GM12865 (cell line): ENCODE data around the gene MRTFB.
"Not testable (repeated sequence)": the region's sequence is repeated elsewhere in the genome, so short reads cannot be mapped to it uniquely, and the experiment has no call there.

ENCODE experiments used
- DNase-seq: peaks from one replicate; pipeline ENCODE4 v3.0.0; 2010; ENCODE audit warnings: low read depth
- H3K4me3 ChIP-seq: 2 replicates; pipeline ENCODE4 v1.5.1; 2011; ENCODE audit warnings: mild to moderate bottlenecking, low read depth, low read length, control low read depth
- TF ChIP-seq, protein P1 (sequence below): IDR thresholded peaks from 2 replicates; pipeline ENCODE4 v1.5.1; 2011; ENCODE audit warnings: low read length, control low read depth, low read depth, inconsistent platforms; ENCODE audit not compliant: insufficient read depth; ENCODE audit errors: missing control alignments

The MRTFB gene

DNA sequence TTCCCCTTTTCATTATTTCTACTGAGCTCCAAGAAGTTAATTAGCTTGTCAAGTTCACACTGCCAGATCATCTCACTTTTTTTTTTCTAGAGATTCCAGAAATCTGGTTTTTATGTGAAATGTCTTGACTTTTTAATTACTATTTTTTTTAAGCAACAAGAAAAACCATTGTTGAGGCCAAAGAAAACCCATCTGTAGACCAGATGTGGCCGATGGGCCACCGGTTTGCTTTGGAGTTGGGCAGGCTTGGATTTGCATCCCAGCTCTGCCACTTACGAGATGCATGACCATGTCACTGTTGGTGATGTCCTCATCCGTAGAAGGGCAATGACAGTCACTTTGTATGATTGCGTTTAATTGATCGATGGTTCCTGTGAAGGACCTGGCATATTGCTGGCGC, 34.2 kb upstream of the MRTFB start:
- TF ChIP-seq, protein P1, sequence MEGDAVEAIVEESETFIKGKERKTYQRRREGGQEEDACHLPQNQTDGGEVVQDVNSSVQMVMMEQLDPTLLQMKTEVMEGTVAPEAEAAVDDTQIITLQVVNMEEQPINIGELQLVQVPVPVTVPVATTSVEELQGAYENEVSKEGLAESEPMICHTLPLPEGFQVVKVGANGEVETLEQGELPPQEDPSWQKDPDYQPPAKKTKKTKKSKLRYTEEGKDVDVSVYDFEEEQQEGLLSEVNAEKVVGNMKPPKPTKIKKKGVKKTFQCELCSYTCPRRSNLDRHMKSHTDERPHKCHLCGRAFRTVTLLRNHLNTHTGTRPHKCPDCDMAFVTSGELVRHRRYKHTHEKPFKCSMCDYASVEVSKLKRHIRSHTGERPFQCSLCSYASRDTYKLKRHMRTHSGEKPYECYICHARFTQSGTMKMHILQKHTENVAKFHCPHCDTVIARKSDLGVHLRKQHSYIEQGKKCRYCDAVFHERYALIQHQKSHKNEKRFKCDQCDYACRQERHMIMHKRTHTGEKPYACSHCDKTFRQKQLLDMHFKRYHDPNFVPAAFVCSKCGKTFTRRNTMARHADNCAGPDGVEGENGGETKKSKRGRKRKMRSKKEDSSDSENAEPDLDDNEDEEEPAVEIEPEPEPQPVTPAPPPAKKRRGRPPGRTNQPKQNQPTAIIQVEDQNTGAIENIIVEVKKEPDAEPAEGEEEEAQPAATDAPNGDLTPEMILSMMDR: no peak
- no peak overlapping the region for H3K4me3 ChIP-seq
- no peak for DNase-seq

DNA sequence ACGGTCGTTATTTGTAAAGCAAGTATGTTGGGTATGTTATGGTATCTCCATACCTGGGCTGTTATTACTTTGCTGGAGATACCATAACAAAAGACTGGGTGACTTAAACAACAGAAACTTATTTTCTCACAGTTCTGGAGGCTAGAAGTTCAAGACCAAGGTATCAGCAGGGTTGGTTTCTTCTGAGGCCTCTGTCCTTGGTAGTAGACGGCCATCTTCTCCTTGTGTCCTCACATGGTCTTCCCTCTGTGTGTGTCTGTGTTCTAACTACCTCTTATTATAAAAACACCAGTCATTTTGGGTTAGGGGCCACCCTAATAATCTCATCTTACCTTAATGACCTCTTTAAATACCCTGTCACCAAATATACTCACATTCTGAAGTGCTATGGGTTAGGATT, 33.2 kb upstream of the MRTFB start:
- TF ChIP-seq, protein P1: no peak
- no peak for DNase-seq
- no peak overlapping the region for H3K4me3 ChIP-seq

DNA sequence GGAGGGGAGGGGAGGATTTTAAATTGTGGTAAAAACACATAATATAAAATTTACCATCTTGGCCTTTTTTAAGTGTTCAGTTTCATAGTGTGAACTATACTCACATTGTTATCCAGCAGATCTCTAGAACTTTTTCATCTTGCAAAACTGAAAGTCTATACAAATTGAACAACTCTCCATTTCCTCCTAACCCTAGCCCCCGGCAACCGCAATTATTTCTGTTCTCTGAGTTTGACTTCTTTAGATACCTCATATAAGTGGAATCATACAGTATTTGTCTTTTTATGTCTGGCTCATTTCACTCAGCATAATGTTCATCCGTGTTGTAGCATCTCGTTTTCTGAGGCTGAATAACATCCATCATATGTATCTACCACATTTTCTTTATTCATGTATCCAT, 30.0 kb upstream of the MRTFB start:
- TF ChIP-seq, protein P1: no peak
- no peak overlapping the region for H3K4me3 ChIP-seq
- DNase-seq: no peak

DNA sequence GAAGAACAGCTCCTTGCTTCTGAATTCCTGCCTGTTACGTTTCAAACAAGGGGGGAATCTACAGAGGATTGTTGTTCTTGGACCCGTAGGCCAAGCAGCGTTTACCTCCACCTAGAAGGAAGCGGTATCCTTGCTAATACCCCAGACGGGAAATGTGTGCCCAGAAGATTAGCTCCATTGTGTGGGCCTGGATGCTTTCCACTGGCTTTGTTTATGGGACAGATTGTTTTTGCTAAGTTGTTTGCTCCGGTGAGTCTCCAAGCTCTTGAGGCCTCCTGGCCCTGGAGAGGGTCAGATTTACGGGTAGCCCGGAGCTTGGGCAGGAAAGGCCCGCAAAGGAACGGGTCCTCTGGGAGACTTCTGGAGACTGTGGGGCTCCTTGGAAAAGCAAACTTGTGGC, 28.4 kb upstream of the MRTFB start:
- DNase-seq: no peak
- TF ChIP-seq, protein P1: no peak
- H3K4me3 ChIP-seq: no peak overlapping the region

DNA sequence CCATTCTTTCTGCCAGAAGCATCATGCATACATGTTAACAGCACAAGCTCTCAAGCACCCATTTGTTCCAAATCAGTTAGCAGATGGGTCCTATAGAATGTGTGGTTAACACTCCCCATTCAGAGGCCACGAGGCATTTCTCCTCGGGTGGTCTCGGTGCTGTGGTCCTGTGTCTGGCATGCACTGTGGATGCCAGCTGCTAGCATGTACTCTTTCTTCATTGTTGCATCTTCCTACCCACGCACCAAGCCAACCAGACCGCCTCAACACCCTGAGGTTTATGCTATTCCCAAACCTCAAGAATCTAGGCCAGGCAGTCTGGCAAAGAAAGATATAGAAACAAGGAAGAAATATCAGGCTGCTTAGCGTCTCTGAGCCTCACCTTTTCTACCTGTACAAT, 27.8 kb upstream of the MRTFB start:
- DNase-seq: no peak
- TF ChIP-seq, protein P1: no peak
- no peak overlapping the region for H3K4me3 ChIP-seq

DNA sequence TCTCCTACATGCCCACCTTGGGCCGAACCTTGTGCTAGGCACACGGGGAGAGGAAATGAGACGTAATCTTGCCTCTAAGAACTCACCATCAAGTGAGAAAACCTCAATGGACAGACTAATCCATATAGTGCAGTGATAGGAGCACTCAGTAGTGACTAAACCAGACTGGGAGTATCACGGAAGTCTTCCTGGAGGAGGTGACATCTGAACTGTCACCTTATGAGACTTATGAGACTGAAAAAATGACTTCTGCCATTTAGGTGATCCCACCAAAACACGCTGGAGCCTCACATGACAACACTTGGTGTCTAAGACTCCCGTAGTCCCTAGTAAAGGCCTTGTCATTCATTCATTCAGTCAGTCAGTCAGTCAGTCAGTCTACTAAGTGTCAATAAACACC, 27.3 kb upstream of the MRTFB start:
- TF ChIP-seq, protein P1: no peak
- no peak overlapping the region for H3K4me3 ChIP-seq
- no peak for DNase-seq

DNA sequence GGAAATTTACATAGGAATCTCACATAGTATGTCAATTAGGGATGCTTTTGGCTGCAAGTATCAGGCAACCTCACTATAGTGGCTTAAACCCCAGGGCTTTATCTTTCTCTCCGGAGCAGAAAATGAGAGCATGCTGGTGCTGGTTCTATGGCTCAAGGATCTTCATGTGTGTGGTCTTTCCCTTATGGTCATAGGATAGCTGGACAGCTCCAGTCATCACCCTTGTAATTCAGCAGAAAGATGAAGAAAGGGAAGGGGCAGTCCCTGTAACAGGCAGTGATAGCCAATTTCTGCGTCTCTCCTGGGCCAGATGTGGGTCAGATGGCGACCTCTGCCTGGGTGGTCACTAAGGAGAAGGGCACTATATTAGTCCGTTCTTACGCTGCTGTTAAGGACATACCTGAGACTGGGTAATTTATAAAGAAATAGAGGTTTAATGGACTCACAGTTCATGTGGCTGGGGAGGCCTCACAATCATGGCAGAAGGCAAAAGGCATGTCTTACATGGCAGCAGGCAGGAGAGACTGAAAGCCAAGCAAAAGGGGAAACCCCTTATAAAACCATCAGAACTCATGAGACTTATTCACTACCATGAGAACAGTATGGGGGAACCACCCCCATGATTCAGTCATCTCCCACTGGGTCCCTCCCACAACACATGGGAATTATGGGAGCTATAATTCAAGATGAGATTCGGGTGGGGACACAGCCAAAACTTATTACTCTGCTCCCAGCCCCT, 23.8 kb upstream of the MRTFB start:
- not testable (repeated sequence) for H3K4me3 ChIP-seq, DNase-seq
